Thyroid gland (tissue), 4 donors: Measurements from ENCODE around the gene ARPC2.

Experiments
- POLR2A ChIP-seq, 2 donors: fragments of 450-650 bp; IDR thresholded peaks; one replicate each; pipeline ENCODE4 v1.6.1; 2017; ENCODE audit warnings: antibody characterized with exemption in 2 of 2, mild to moderate bottlenecking in 2 of 2, moderate library complexity in 1 of 2
- TF ChIP-seq, protein P1 (sequence below), 6 experiments: fragments of 200-600 bp in 3 of 6; fragments of 450-650 bp in 3 of 6; sonication (generic) in 3 of 6; IDR thresholded peaks; one replicate each; pipeline ENCODE4 v1.5.1; 2016 to 2019; ENCODE audit warnings: antibody characterized with exemption in 6 of 6, mild to moderate bottlenecking in 2 of 6, inconsistent platforms in 1 of 6, moderate library complexity in 1 of 6

- TF ChIP-seq POLR2A (IDR thresholded peaks at IDR 0.05) = peak in 1 of 2 donors; percentile 79
- TF ChIP-seq, protein P1, sequence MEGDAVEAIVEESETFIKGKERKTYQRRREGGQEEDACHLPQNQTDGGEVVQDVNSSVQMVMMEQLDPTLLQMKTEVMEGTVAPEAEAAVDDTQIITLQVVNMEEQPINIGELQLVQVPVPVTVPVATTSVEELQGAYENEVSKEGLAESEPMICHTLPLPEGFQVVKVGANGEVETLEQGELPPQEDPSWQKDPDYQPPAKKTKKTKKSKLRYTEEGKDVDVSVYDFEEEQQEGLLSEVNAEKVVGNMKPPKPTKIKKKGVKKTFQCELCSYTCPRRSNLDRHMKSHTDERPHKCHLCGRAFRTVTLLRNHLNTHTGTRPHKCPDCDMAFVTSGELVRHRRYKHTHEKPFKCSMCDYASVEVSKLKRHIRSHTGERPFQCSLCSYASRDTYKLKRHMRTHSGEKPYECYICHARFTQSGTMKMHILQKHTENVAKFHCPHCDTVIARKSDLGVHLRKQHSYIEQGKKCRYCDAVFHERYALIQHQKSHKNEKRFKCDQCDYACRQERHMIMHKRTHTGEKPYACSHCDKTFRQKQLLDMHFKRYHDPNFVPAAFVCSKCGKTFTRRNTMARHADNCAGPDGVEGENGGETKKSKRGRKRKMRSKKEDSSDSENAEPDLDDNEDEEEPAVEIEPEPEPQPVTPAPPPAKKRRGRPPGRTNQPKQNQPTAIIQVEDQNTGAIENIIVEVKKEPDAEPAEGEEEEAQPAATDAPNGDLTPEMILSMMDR (IDR thresholded peaks at IDR 0.05) = peak in 1 of 6 experiments; percentile 13
These were observed 53.1 kb downstream of the ARPC2 start, which contains the start of the genes AAMP and PNKD for GRCh38 chr2:218269900-218270720.
